Heart left ventricle (tissue), 13 donors: ENCODE measurements around the gene FANCE.

ENCODE experiments used
- POLR2A ChIP-seq, 2 donors: fragments of 450-650 bp; IDR thresholded peaks; one replicate each; pipeline ENCODE4 v1.6.1; 2017; ENCODE audit warnings: antibody characterized with exemption in 2 of 2, mild to moderate bottlenecking in 2 of 2, moderate library complexity in 2 of 2
- TF ChIP-seq, protein P1 (sequence below), 12 donors: fragments of 200-600 bp; sonication (generic) in 4 of 12; IDR thresholded peaks; one replicate each; pipeline versions ENCODE4 v1.5.0 to v1.8.0; 2018 to 2022; ENCODE audit warnings: antibody characterized with exemption in 12 of 12, mild to moderate bottlenecking in 5 of 12
- donor health status: ischemic (EF 13 %, LVEDD 7.1; RV severe dilation, severe dysfunction).
- donor health status: DM: no; HTN: yes; CAD: no.
- donor health status: DM: no; HTN: no; CAD: no.
- donor health status: ischemic (EF 25% LVEDD 6.9; RV normal size, moderate dysfunction).
- donor health status: ischemic (EF 25% LVEDD 5.7; RV mildly dilated, moderate dysfunction).
- donor health status: ischemic (EF 35%, LVEDD 5.7; RV mildly dilated, moderate dysfunction).
- donor health status: nonischemic (EF 11% LVEDD 7.7; RV severe dilation, severe dysfunction).
- donor health status: DM: yes; HTN: yes; CAD: no.
- donor health status: PGD.
- donor health status: ischemic (EF 29% LVEDD 5.4; RV normal size, mild dysfunction).
- donor health status: nonischemic (EF 23%, LVEDD 6.1; RV moderate dilation, normal function).

DNA sequence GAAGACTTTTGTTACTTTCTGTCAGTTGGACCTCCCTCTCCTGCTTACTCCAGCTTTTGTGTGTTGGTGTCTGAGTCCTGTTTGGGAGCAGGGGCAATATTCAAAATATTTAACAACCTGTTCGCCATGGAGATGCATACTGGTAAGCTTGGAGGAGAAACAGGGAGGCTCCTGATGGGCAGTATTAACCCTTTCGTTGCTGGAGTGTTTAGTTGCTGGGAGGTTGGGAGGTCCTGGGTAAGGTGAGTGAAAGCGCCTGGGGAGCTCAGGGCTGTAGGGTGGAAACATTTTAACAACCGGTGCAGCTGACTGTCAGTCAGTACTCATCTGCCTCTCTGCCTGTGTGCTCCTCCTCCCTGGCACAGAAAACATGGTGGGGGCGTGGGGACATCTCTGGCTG, 56.4 kb downstream of the FANCE start:
- TF ChIP-seq, protein P1, sequence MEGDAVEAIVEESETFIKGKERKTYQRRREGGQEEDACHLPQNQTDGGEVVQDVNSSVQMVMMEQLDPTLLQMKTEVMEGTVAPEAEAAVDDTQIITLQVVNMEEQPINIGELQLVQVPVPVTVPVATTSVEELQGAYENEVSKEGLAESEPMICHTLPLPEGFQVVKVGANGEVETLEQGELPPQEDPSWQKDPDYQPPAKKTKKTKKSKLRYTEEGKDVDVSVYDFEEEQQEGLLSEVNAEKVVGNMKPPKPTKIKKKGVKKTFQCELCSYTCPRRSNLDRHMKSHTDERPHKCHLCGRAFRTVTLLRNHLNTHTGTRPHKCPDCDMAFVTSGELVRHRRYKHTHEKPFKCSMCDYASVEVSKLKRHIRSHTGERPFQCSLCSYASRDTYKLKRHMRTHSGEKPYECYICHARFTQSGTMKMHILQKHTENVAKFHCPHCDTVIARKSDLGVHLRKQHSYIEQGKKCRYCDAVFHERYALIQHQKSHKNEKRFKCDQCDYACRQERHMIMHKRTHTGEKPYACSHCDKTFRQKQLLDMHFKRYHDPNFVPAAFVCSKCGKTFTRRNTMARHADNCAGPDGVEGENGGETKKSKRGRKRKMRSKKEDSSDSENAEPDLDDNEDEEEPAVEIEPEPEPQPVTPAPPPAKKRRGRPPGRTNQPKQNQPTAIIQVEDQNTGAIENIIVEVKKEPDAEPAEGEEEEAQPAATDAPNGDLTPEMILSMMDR (IDR thresholded peaks at IDR 0.05) = no peak
- TF ChIP-seq POLR2A (IDR thresholded peaks at IDR 0.05) = no peak
